T1000 (cell line): ENCODE data around the gene CTSF.
"Not testable (repeated sequence)": the region's sequence is repeated elsewhere in the genome, so short reads cannot be mapped to it uniquely, and the experiment has no call there.

Experiments
- DNase-seq: peaks from one replicate; lab custom pipeline; 2025; ENCODE audit warnings: mixed read lengths; lab: John Stamatoyannopoulos, UW

CTSF gene

DNA sequence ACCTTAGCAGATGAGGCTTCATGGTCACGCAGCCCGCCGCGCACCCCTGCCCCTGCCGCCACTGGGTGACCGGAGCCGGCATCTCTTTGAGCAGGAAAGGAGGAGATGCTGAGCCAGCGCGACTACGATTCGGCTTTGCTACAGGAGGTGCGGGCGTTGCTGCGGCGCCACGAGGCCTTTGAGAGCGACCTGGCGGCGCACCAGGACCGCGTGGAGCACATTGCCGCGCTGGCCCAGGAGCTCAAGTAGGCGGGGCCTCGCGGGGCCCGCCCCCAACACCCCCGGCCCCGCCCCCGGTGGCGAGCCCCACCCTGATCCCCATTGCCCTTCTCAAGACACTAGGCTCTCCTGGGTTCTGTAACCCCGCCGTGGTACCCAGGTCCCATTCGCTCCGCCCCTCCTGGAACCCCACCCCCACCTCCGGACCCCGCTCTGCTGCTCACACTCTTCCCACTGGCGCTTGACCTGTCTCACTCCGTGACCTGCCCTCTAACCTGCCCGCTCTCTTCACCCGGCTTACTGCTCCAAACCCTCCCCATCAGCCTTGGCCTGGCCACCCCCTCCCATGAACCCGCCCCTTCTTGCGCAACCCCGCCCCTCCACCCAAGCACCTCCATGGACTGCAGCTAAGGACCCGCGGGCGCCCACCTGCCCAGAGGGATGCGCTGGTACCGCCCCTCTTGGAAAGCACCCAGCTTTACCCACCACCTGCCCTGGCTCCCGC, 9.1 kb downstream of the CTSF start:
- no peak for DNase-seq

- no peak for DNase-seq
These were observed 10.6 kb downstream of the CTSF start for GRCh38 chr11:66557733-66558326.

DNA sequence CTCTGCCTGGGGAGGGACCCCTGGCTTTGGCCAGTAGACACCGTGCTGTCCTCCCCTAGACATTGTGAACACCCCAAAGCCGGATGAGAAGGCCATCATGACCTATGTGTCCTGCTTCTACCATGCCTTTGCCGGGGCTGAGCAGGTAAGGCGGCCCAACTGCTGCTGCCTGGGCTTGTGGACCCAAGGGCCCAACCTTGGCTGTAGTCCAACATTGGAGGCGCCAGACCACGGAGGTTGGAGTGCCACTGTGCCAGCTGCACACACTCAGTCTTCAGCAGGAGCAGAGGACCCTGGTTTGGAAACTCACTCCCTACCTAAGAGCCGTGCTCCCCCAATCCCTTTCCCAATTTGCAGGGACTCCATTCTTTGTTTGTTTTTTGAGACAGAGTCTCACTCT, 12.3 kb downstream of the CTSF start:
- DNase-seq = no peak

DNA sequence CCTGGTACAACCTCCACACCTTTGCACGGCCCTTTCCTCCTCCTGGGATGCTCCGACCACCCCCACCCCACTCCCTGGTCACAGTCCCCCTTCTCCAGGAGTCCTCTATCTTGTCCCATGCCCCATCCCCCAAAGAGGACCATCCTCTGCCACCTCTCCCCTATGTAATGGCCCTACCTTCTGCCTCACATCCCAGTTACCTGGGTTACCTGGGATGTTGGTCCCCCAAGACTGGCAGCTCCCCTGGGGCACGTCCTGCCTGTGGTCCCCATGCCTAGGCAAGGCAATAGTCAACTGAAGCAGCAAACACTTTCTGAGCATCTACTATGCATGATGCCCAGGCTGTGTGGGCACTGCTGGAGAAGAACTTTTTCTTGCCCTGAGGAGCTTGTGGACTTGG, 13.0 kb downstream of the CTSF start:
- DNase-seq = no peak

- no peak for DNase-seq
These were observed 13.8 kb downstream of the CTSF start for GRCh38 chr11:66554602-66555001.

DNA sequence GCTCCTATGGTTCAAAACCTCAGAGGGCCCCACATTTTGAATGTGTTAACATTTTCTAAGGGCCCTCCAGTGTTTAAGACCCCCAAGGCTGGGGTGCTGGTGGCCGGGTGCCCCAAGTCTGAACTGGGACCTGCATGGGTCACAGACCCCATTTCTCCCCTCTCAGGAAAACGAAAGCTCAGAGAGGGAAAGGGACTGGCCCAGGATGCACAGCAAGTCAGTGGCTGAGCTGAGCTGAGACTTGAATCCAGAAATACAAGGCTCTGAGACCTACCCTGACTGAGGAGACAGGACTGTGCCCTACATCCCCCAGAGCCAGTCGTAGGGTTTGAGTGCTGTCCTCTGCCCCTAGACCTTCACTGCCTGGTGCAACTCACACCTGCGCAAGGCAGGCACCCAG, 17.5 kb downstream of the CTSF start:
- DNase-seq = no peak

DNA sequence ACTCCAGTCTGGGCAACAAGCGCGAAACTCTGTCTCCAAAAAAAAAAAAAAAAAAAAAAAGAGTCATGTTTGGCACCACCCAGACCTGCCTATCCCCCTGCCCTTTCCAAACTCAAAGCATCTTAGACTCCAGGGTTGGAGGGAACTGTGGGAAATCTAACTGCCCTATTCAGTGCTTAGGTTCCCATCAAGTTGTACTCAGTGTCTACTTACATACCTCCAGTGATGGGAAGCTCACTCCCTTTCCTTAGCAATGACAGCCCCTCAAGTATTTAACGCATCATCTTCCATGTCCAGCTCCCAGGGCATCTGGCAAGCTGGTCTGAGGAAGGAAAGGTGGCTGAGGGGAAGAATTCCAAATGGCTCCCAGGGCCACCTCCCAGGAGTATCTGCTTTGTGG, 18.7 kb downstream of the CTSF start:
- DNase-seq = no peak

DNA sequence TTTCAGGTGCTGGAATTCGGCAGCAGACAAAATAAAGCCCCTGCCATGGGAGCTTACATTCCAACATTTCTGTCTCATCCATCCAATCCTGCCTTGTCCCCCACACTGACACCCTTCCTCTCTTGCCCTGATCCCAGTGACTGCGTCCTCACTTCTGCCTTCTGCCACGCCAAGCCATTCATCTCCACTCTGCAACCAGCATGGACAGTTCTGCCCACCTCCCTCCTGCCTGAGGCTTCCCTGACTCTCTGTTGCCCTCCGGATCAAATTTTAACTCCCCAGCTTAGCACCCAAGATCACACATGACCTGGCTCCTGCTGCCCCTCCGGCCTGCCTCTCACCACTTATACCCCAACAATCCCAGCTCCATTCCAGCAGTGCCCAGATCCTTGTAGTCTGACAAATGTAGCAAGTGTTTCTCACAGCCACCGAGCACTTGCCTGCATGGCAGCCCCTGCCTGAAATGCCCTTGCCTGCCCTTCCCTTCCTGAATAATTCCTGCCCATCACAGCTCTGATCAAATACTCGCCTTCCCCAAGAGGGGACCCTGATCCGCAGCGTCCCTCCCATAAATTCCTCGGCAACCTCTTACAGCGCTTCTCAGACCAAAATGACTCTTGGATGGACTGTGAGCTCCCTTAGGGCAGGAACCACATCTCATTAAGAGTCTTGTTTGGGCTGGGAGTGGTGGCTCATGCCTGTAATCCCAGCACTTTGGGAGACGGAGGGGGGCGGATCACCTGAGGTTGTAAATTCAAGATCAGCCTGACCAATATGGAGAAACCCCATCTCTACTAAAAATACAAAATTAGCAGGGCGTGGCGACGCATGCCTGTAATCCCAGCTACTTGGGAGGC, 19.4 kb downstream of the CTSF start:
- no peak for DNase-seq

DNA sequence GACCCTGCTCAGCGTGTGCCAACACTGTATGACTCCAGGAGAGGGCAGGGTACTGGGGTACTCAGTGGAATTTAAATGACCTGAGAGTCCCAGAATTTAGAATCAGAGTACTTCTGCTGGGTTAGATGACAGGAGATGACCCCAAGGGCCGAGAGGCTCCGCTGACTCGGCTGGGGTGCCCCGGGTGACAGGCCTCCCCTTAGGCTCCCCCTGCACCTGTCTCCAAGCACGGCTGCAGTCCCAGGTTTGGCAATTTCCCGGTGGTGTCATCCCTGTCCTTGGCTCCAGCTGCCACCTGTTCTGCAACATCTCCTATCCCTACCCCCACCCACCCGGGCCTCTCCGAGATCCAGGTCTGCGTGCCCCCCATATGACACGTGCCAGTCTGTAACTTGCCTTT, 20.4 kb downstream of the CTSF start:
- DNase-seq = no peak

GRCh38 chr11:66547662-66548009, 20.8 kb downstream of the CTSF start:
- no peak for DNase-seq

DNA sequence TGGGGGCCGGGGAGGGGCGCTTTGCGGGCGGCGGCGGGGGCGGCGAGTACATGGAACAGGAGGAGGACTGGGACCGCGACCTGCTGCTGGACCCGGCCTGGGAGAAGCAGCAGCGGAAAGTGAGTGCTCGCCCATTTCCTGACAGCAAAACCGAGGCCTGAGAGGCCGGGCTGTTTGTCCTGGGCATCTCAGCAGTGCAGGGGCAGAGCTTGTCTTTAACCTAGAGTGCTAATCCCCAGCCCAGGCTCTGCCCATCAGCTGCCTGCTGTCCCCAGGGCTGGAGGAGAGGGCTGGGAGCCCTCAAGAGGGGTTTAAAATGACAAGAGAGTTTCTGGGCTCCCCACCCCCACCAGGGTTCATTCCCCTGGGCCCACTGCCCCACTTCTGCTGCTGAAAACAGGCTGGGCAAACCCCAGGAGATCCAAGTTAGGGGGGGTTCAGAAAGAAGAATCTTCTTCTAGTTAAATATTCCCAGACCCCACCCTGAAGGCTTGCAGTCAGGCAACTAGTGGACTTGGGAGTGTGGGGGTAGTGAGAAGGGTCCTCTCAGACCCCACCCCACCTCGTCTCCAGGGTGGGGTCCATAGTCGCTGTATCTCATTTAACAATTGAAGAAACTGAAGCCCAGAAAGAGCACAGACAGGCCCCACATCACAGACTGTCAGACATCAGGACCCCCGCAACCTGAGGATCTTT, 21.3 kb downstream of the CTSF start:
- no peak for DNase-seq

DNA sequence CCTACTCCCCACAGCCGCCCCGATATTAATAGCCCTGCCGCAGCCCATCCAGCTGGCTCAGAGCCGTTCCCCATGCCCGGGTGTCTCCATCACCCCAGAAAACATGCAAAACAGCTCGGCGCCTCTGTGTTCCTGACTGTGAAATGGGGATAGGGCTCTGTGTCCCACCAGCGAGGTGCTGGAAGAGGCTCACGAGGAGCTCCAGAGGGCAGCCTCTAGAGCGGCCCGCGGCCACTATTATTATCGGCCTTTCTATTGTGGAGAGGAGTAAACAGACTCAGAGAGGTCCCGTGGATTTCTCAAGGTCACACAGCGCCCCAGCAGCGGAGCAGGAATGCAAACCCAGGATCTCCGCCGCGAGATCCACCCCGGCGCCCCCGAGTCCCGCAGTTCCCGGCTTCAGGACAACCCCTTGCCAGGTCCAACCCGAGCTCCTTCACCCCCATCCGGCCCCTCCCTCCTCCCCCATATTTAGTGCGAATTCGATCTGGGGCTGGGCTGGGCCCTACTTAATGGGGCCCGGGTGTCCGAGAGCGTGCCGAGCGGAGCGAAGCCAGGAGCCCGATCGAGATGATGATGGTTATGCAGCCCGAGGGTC, 21.9 kb downstream of the CTSF start, which contains the start of gene ACTN3:
TSS of gene ACTN3 (plus strand) at position 536 of the 598 bp plus-strand sequence. CDS start at position 571, 35 bp downstream.
- no peak for DNase-seq

- peak; percentile 97 for DNase-seq
These were observed 22.6 kb downstream of the CTSF start, which contains the start of gene ZDHHC24 for GRCh38 chr11:66545701-66546367. Gene ZDHHC24 (minus strand): TSS chr11:66546048. CDS start chr11:66546003, 45 bp downstream.

DNA sequence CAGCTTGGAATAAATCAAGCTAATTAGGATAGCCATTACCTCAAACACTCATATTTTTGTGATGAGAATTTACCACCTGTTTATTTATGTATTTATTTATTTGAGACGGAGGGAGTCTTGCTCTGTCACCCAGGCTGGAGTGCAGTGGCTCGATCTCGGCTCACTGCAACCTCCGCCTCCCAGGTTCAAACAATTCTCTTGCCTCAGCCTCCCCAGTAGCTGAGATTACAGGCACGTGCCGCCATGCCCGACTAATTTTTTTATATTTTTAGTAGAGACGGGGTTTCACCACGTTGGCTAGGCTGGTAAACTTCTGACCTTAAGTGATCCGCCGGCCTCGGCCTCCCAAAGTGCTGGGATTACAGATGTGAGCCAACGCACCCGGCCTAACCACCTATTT, 23.5 kb downstream of the CTSF start:
- not testable (repeated sequence) for DNase-seq

DNA sequence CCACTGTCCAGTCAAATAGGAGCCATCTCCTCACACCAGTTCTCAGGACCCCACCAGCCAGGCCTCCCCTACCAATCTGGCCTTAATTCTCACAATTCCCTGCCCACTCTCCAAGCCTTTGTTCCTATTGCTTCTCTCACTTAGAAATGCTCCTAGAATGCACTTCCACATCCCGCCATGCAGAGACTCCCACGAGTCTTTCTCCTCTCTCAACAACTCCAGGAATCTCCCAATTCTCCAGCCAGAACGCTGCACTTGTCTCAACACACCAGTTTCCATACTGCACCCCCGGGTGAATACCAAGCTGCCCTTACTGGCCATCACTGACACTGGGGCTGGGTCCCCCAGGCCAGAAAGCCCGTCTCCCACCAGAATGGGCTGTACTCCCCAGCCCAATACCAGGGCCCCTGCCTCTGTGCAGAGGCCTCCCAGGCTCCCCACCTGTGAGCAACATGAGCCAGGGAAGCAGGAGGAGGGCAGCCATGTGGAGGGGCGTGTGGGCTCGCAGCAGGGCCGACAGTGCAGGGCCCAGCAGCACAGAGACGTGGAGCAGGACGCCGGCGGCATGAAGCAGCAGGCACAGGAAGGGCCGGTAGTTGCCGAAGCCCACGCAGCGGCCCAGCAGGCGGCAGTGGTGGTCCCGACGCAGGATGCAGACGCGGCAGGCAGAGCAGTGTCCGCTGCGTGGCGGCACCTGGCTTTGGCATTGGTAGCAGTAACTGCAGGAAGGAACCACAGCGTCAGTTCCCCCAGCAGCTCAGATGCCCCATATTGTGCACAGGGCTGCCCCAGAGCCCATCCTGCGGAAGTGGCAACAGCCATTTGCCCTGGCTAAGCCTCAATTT, 24.9 kb downstream of the CTSF start:
- no peak for DNase-seq

GRCh38 chr11:66542362-66542761, 26.0 kb downstream of the CTSF start:
- DNase-seq = no peak

- no peak for DNase-seq
These were observed 26.5 kb downstream of the CTSF start for GRCh38 chr11:66541892-66542291.

GRCh38 chr11:66540598-66540997, 27.8 kb downstream of the CTSF start:
- DNase-seq = not testable (repeated sequence)

GRCh38 chr11:66539870-66540213, 28.6 kb downstream of the CTSF start:
- DNase-seq = no peak

- no peak for DNase-seq
These were observed 29.1 kb downstream of the CTSF start for GRCh38 chr11:66539170-66539869.
